SK-N-SH (cell line): ENCODE data around the gene GALM.

ENCODE experiments used
- EZH2phosphoT487 ChIP-seq: fragments of 200-600 bp; sonication (generic); IDR thresholded peaks from 2 replicates; pipeline ENCODE4 v1.6.1; 2017; ENCODE audit warnings: low read depth, mixed run types, mild to moderate bottlenecking, antibody characterized with exemption, moderate library complexity, borderline replicate concordance
- FOXM1 ChIP-seq: IDR thresholded peaks from 2 replicates; pipeline ENCODE4 v1.4.0; 2012; ENCODE audit warnings: low read depth, mild to moderate bottlenecking
- SIN3A ChIP-seq: IDR thresholded peaks from 2 replicates; pipeline ENCODE4 v1.6.1; 2012; ENCODE audit warnings: low read depth, mild to moderate bottlenecking, low read length, moderate library complexity, borderline replicate concordance
- TF ChIP-seq, protein P1 (sequence below): fragments of 200-600 bp; sonication (generic); IDR thresholded peaks from 2 replicates; pipeline ENCODE4 v1.6.1; 2017; ENCODE audit warnings: antibody characterized with exemption, mild to moderate bottlenecking, moderate library complexity
- TF ChIP-seq, protein P2 (sequence below): fragments of 150-350 bp; IDR thresholded peaks from 2 replicates; pipeline ENCODE4 v1.6.1; 2016; ENCODE audit warnings: mild to moderate bottlenecking, low read depth, low read length
- TF ChIP-seq, protein P3 (sequence below): IDR thresholded peaks from 2 replicates; pipeline ENCODE4 v1.4.0; 2012; ENCODE audit warnings: low read depth, borderline replicate concordance

DNA sequence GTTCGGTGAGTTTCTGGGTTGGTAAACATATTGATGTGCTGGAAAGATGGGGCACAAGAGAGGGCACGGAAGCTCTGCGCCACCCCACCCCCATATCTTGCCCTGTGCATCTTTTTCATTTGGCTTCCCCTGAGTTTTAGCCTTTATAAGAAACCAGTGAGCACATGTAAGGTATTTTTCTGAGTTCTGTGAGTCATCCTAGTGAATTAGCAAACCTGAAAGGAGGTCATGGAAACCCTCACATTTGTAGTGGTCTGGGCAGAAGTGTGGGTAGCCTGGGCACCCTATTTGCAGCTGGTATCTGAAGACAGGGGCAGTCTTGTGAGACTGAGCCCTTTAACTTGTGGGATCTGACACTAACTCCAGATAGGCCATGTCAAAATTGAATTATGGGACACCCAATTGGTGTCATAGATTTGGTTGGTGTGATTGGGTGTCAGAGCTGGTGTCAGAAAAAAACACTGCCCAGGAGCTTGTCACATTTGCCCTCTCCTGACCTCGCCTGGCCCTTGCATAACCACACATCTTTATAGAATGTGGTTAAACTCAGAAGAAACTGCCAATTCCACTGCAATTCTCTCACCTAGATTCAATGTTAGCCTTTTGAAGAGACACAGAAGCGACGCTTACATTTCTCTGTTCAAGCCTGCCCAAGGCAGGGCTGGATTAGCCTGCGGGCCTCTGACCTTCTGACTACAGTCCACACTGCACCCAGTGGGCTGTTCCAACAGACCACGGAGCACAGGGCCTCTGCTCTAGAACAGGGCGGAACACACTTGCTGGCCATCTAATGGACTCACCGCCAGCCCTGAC, 12.0 kb upstream of the GALM start:
- TF ChIP-seq, protein P1, sequence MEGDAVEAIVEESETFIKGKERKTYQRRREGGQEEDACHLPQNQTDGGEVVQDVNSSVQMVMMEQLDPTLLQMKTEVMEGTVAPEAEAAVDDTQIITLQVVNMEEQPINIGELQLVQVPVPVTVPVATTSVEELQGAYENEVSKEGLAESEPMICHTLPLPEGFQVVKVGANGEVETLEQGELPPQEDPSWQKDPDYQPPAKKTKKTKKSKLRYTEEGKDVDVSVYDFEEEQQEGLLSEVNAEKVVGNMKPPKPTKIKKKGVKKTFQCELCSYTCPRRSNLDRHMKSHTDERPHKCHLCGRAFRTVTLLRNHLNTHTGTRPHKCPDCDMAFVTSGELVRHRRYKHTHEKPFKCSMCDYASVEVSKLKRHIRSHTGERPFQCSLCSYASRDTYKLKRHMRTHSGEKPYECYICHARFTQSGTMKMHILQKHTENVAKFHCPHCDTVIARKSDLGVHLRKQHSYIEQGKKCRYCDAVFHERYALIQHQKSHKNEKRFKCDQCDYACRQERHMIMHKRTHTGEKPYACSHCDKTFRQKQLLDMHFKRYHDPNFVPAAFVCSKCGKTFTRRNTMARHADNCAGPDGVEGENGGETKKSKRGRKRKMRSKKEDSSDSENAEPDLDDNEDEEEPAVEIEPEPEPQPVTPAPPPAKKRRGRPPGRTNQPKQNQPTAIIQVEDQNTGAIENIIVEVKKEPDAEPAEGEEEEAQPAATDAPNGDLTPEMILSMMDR, result no peak
- TF ChIP-seq SIN3A (no peak), EZH2phosphoT487 (no peak), FOXM1 (no peak)
- TF ChIP-seq, protein P2, sequence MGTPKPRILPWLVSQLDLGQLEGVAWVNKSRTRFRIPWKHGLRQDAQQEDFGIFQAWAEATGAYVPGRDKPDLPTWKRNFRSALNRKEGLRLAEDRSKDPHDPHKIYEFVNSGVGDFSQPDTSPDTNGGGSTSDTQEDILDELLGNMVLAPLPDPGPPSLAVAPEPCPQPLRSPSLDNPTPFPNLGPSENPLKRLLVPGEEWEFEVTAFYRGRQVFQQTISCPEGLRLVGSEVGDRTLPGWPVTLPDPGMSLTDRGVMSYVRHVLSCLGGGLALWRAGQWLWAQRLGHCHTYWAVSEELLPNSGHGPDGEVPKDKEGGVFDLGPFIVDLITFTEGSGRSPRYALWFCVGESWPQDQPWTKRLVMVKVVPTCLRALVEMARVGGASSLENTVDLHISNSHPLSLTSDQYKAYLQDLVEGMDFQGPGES, result no peak
- TF ChIP-seq, protein P3, sequence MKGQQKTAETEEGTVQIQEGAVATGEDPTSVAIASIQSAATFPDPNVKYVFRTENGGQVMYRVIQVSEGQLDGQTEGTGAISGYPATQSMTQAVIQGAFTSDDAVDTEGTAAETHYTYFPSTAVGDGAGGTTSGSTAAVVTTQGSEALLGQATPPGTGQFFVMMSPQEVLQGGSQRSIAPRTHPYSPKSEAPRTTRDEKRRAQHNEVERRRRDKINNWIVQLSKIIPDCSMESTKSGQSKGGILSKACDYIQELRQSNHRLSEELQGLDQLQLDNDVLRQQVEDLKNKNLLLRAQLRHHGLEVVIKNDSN, result no peak
